Measurements from ENCODE around the gene ANKRD18A. TPM values are rescaled to one million over a fixed set of nuclear protein-coding genes. Genes with fewer than 3 reads are reported as not detected.

Gene ANKRD18A
- total and polyA plus RNA-seq, 4 donors = 0.05 to 0.25 (median 0.23) TPM; not detected in 1

GRCh38 chr9:38529317-38529716 lies 91.1 kb downstream of the ANKRD18A start:
- no peak for DNase-seq (ENCODE audit: low spot score)
- Histone ChIP-seq H3K4me1 (ENCODE audit: control insufficient read depth in 4 of 4, insufficient read depth in 4 of 4, low read length in 3 of 4) (no peaks in the 10 kb centered on the region), H3K9me3 (ENCODE audit: control insufficient read depth in 4 of 4, low read length in 3 of 4) (peaks cover 0 to 3% (median 0%) of the 10 kb centered on the region in 4 donors), H3K4me3 (ENCODE audit: low read depth in 1 of 3, low read length in 3 of 3) (no peak overlapping the region), H3K9ac (ENCODE audit: low read depth in 1 of 2, low read length in 2 of 2) (no peak overlapping the region), H3K27ac (ENCODE audit: low read depth in 1 of 2, low read length in 2 of 2) (no peak overlapping the region), H3K27me3 (ENCODE audit: control insufficient read depth in 4 of 4, insufficient read depth in 4 of 4, low read length in 3 of 4) (no peaks in the 10 kb centered on the region), H3K36me3 (ENCODE audit: control insufficient read depth in 4 of 4, insufficient read depth in 3 of 4, low read depth in 1 of 4, low read length in 3 of 4) (no peaks in the 10 kb centered on the region)
- TF ChIP-seq HNF4G (IDR thresholded peaks at IDR 0.05) (no peak), TAF1 (conservative IDR thresholded peaks at IDR 0.05) (no peak), JUND (IDR thresholded peaks at IDR 0.05) (no peak), ZBTB33 (IDR thresholded peaks at IDR 0.05) (no peak), NR2F2 (IDR thresholded peaks at IDR 0.05) (no peak), FOXA1 (IDR thresholded peaks at IDR 0.05) (no peak), RAD21 (IDR thresholded peaks at IDR 0.05) (no peak), RXRA (IDR thresholded peaks at IDR 0.05) (no peak), MAX (IDR thresholded peaks at IDR 0.05) (no peak), EGR1 (IDR thresholded peaks at IDR 0.05; ENCODE audit: low read depth in 2 of 2) (no peak), FOXA2 (IDR thresholded peaks at IDR 0.05) (no peak), CTCF (IDR thresholded peaks at IDR 0.05; ENCODE audit: low read depth, low read length, missing input control) (no peak), HNF4A (conservative IDR thresholded peaks at IDR 0.05) (no peak), YY1 (IDR thresholded peaks at IDR 0.05) (no peak), REST (IDR thresholded peaks at IDR 0.05) (no peak), ATF3 (IDR thresholded peaks at IDR 0.05) (no peak), GABPA (IDR thresholded peaks at IDR 0.05 in 1 of 2, conservative IDR thresholded peaks at IDR 0.05 in 1 of 2) (no peak), SP1 (IDR thresholded peaks at IDR 0.05) (no peak)
